HG02840 (cell line): ENCODE measurements around the gene SAMD4A.
"Not testable (repeated sequence)": the region's sequence is repeated elsewhere in the genome, so short reads cannot be mapped to it uniquely, and the experiment has no call there.

ENCODE experiments used
- ATAC-seq: cut with Tn5 transposase; IDR thresholded peaks from one replicate; pipeline ENCODE4 v1.9.1; 2021; ENCODE audit warnings: mild to moderate bottlenecking, moderate library complexity, moderate number of reproducible peaks; ENCODE audit not compliant: unreplicated experiment, low FRiP score

Gene SAMD4A

GRCh38 chr14:54753396-54753795, 186.5 kb downstream of the SAMD4A start:
- not testable (repeated sequence) for ATAC-seq

- ATAC-seq: no peak
Measured at GRCh38 chr14:54754116-54754622, 187.2 kb downstream of the SAMD4A start.

GRCh38 chr14:54754623-54755386, 187.9 kb downstream of the SAMD4A start:
- no peak for ATAC-seq

GRCh38 chr14:54756656-54757392, 189.9 kb downstream of the SAMD4A start:
- no peak for ATAC-seq

- ATAC-seq: no peak
Measured at GRCh38 chr14:54758041-54758440, 191.1 kb downstream of the SAMD4A start.

GRCh38 chr14:54759982-54760585, 193.2 kb downstream of the SAMD4A start:
- no peak for ATAC-seq

- no peak for ATAC-seq
Measured at GRCh38 chr14:54760866-54761575, 194.1 kb downstream of the SAMD4A start.

GRCh38 chr14:54761835-54762234, 194.9 kb downstream of the SAMD4A start:
- no peak for ATAC-seq

GRCh38 chr14:54762296-54762695, 195.4 kb downstream of the SAMD4A start:
- no peak for ATAC-seq

GRCh38 chr14:54763761-54764160, 196.8 kb downstream of the SAMD4A start:
- ATAC-seq: no peak

- ATAC-seq: no peak
Measured at GRCh38 chr14:54766276-54767138, 199.6 kb downstream of the SAMD4A start.

- ATAC-seq: no peak
Measured at GRCh38 chr14:54767139-54767431, 200.2 kb downstream of the SAMD4A start.

GRCh38 chr14:54767450-54767849, 200.5 kb downstream of the SAMD4A start:
- ATAC-seq: no peak

- no peak for ATAC-seq
Measured at GRCh38 chr14:54768501-54769129, 201.7 kb downstream of the SAMD4A start.

GRCh38 chr14:54769951-54770863, 203.3 kb downstream of the SAMD4A start:
- no peak for ATAC-seq

- ATAC-seq: no peak
Measured at GRCh38 chr14:54771411-54772027, 204.6 kb downstream of the SAMD4A start.

GRCh38 chr14:54772451-54772881, 205.5 kb downstream of the SAMD4A start:
- no peak for ATAC-seq
